OCI-LY1 (cell line): ENCODE results near the gene SH3RF3.

Experiments used
- H2AFZ ChIP-seq: fragments of 200-600 bp; sonication (generic), shearing (Covaris generic); 2 replicates; pipeline ENCODE4 v1.6.0; 2014; ENCODE audit warnings: antibody characterized with exemption, mild to moderate bottlenecking, low read length
- H3F3A ChIP-seq: fragments of 200-600 bp; sonication (generic), shearing (Covaris generic); 2 replicates; pipeline ENCODE4 v1.6.0; 2014; ENCODE audit warnings: mild to moderate bottlenecking, antibody characterized with exemption, low read length, moderate library complexity; ENCODE audit not compliant: insufficient read depth
- H3K27ac ChIP-seq: fragments of 200-600 bp; sonication (generic); 2 replicates; pipeline ENCODE4 v1.5.1; 2014; ENCODE audit warnings: low read length, mixed run types, mild to moderate bottlenecking, low read depth; ENCODE audit not compliant: poor library complexity, severe bottlenecking
- H3K27me3 ChIP-seq: fragments of 200-600 bp; sonication (generic); 2 replicates; pipeline ENCODE4 v1.6.0; 2014; ENCODE audit warnings: antibody characterized with exemption, mild to moderate bottlenecking, low read length, moderate library complexity; ENCODE audit not compliant: insufficient read depth
- H3K36me3 ChIP-seq: fragments of 200-600 bp; sonication (generic); 2 replicates; pipeline ENCODE4 v1.6.1; 2014; ENCODE audit warnings: mild to moderate bottlenecking, antibody characterized with exemption, low read length, moderate library complexity, mixed read lengths; ENCODE audit not compliant: insufficient read depth
- H3K4me1 ChIP-seq: fragments of 200-600 bp; sonication (generic); 2 replicates; pipeline ENCODE4 v1.5.1; 2014; ENCODE audit warnings: mild to moderate bottlenecking, low read length, moderate library complexity; ENCODE audit not compliant: insufficient read depth, severe bottlenecking
- H3K4me2 ChIP-seq: fragments of 200-600 bp; sonication (generic), shearing (Covaris generic); 2 replicates; pipeline ENCODE4 v1.6.1; 2014; ENCODE audit warnings: low read length
- H3K4me3 ChIP-seq: fragments of 200-600 bp; sonication (generic); 2 replicates; pipeline ENCODE4 v1.5.1; 2014; ENCODE audit warnings: low read length, low read depth, mild to moderate bottlenecking, mixed read lengths; ENCODE audit not compliant: poor library complexity, severe bottlenecking
- H3K79me2 ChIP-seq: fragments of 200-600 bp; shearing (Covaris generic); 2 replicates; pipeline ENCODE4 v1.6.1; 2016; ENCODE audit warnings: mixed run types, low read length, mixed read lengths; ENCODE audit not compliant: insufficient read depth
- H3K9ac ChIP-seq: fragments of 200-600 bp; sonication (generic), shearing (Covaris generic); 2 replicates; pipeline ENCODE4 v1.6.1; 2014; ENCODE audit warnings: mild to moderate bottlenecking, low read length, mixed read lengths
- H3K9me2 ChIP-seq: fragments of 200-600 bp; sonication (generic), shearing (Covaris generic); 2 replicates; pipeline ENCODE4 v1.6.1; 2014; ENCODE audit warnings: low read depth, mild to moderate bottlenecking, low read length, mixed read lengths
- H3K9me3 ChIP-seq: fragments of 200-600 bp; shearing (Covaris generic); 2 replicates; pipeline ENCODE4 v1.6.1; 2014; ENCODE audit warnings: low read length, mixed read lengths
- H4K20me1 ChIP-seq: fragments of 200-600 bp; sonication (generic), shearing (Covaris generic); 2 replicates; pipeline ENCODE4 v1.6.0; 2016; ENCODE audit warnings: mild to moderate bottlenecking, low read length; ENCODE audit not compliant: insufficient read depth
- CTCF ChIP-seq: fragments of 200-600 bp; sonication (generic), shearing (Covaris generic); IDR thresholded peaks from 2 replicates; pipeline ENCODE4 v1.5.1; 2017; ENCODE audit warnings: mild to moderate bottlenecking, antibody characterized with exemption, low read length, moderate library complexity, mixed read lengths
- EZH2 ChIP-seq: fragments of 200-600 bp; sonication (generic), shearing (Covaris generic); IDR thresholded peaks from 2 replicates; pipeline ENCODE4 v1.8.0; 2017; ENCODE audit warnings: borderline replicate concordance, mixed run types, mild to moderate bottlenecking, antibody characterized with exemption, low read length, moderate library complexity, mixed read lengths

The SH3RF3 gene

DNA sequence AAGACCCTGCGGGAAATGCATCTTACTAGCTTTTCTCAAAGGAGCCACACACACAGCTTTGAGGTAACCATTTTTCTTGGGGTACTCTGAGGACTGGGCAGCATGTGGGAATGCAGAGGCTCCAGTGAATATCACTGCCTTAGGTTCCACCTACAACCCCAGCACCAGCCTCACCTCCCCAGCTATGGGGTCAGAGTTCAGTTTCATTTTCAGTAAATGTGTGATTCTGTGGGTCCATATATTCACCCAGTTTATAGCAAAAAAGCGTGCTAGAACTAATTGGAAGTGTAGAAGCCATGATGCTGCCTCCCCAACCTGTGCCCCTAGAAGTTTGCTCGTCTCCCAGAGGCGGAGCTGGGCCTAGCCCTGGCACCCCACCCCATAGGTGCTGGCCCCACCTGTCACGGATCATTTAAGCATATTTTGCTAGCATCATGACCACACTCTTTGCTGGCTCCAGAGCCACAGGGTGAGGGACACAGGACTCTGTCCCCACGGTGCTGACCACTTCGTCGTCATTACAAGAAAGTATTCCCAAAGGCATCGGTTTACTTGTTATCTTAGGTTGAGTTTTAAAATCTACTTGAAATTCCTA lies 57.7 kb downstream of the SH3RF3 start:
- Histone ChIP-seq H4K20me1 (no peaks in the 10 kb centered on the region), H3K9ac (no peak overlapping the region), H3K79me2 (no peaks in the 10 kb centered on the region), H3K4me2 (no peak overlapping the region), H3F3A (no peaks in the 10 kb centered on the region), H3K27ac (no peak overlapping the region), H2AFZ (no peak overlapping the region), H3K9me2 (no peaks in the 10 kb centered on the region), H3K27me3 (no peaks in the 10 kb centered on the region; the same call in 1 of the 2 replicates), H3K4me3 (no peak overlapping the region), H3K9me3 (no peaks in the 10 kb centered on the region), H3K4me1 (no peaks in the 10 kb centered on the region), H3K36me3 (no peaks in the 10 kb centered on the region)
- no peak for TF ChIP-seq EZH2
- no peak for TF ChIP-seq CTCF

GRCh38 chr2:109187711-109188495 lies 58.9 kb downstream of the SH3RF3 start:
- H3K9ac ChIP-seq, result no peak overlapping the region
- H3F3A ChIP-seq, result no peaks in the 10 kb centered on the region
- H3K9me3 ChIP-seq, result no peaks in the 10 kb centered on the region
- no peaks in the 10 kb centered on the region for H3K79me2 ChIP-seq
- H3K27me3 ChIP-seq, result no peaks in the 10 kb centered on the region; the same call in 1 of the 2 replicates
- H3K4me1 ChIP-seq, result no peaks in the 10 kb centered on the region
- no peak overlapping the region for H3K4me2 ChIP-seq
- no peaks in the 10 kb centered on the region for H3K36me3 ChIP-seq
- no peak overlapping the region for H3K4me3 ChIP-seq
- no peak overlapping the region for H3K27ac ChIP-seq
- H3K9me2 ChIP-seq, result no peaks in the 10 kb centered on the region
- H2AFZ ChIP-seq, result no peak overlapping the region
- H4K20me1 ChIP-seq, result no peaks in the 10 kb centered on the region
- TF ChIP-seq EZH2 (no peak), CTCF (no peak)

DNA sequence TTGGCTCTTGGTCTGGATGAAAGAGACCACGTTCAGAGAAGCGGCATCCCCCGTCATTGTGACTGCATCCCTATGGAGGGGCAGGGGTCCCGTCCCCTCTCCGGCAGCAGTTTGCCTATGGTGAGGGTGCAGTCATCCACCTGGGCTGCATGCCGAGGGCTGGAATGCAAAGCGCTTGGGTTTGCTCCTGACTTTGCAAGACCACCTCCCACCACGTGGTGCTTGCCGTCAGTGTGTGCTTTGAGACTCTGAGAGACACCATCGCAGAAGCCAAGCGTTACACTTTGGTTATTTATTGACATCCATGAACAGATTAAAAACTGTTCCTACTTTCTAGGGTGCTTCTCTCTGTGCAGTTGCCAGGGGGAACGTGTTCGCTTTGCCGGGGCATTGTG lies 59.5 kb downstream of the SH3RF3 start:
- no peaks in the 10 kb centered on the region for H3F3A ChIP-seq
- H3K4me3 ChIP-seq, result no peak overlapping the region
- H3K27me3 ChIP-seq, result no peaks in the 10 kb centered on the region; the same call in 1 of the 2 replicates
- H2AFZ ChIP-seq, result no peak overlapping the region
- no peaks in the 10 kb centered on the region for H3K4me1 ChIP-seq
- no peaks in the 10 kb centered on the region for H3K9me3 ChIP-seq
- no peaks in the 10 kb centered on the region for H3K79me2 ChIP-seq
- TF ChIP-seq EZH2 (no peak), CTCF (no peak)
- no peak overlapping the region for H3K9ac ChIP-seq
- H3K27ac ChIP-seq, result no peak overlapping the region
- no peaks in the 10 kb centered on the region for H3K9me2 ChIP-seq
- H4K20me1 ChIP-seq, result no peaks in the 10 kb centered on the region
- no peak overlapping the region for H3K4me2 ChIP-seq
- no peaks in the 10 kb centered on the region for H3K36me3 ChIP-seq
